Transverse colon (tissue), 4 donors: ENCODE data around the gene MXD4. TPM values are rescaled to one million over a fixed set of nuclear protein-coding genes. Genes with fewer than 3 reads are reported as not detected.

Source experiments
- DNase-seq: peaks from one replicate; pipeline ENCODE4 v3.0.0-alpha.2; 2019
- H3K27ac ChIP-seq, 4 donors: fragments of 200-600 bp; sonication (generic); 2 replicates each; pipeline ENCODE4 v1.5.1; 2016 to 2018; ENCODE audit warnings: inconsistent platforms in 4 of 4
- H3K27me3 ChIP-seq: fragments of 200-600 bp; sonication (generic); 2 replicates; pipeline ENCODE4 v1.5.1; 2017; ENCODE audit warnings: inconsistent platforms
- H3K36me3 ChIP-seq, 4 donors: fragments of 200-600 bp; sonication (generic); 2 replicates each; pipeline ENCODE4 v1.5.1; 2017 to 2019; ENCODE audit warnings: inconsistent platforms in 4 of 4
- H3K4me1 ChIP-seq, 4 donors: fragments of 200-600 bp; sonication (generic); 2 replicates each; pipeline ENCODE4 v1.5.1; 2017 to 2020; ENCODE audit warnings: inconsistent platforms in 4 of 4
- H3K4me3 ChIP-seq, 4 donors: fragments of 200-600 bp; sonication (generic); 1 replicate in 1 of 4; 2 replicates in 3 of 4; pipeline versions ENCODE4 v1.5.1 to v1.6.1; 2017 to 2019; ENCODE audit warnings: inconsistent platforms in 4 of 4
- H3K9me3 ChIP-seq, 2 donors: fragments of 200-600 bp; sonication (generic); 2 replicates each; pipeline ENCODE4 v1.5.1; 2017 to 2019; ENCODE audit warnings: inconsistent platforms in 2 of 2
- CTCF ChIP-seq, 5 experiments: fragments of 200-600 bp in 3 of 5; fragments of 450-650 bp in 2 of 5; sonication (generic) in 3 of 5; IDR thresholded peaks; 1 replicate in 2 of 5; 2 replicates in 3 of 5; pipeline ENCODE4 v1.5.1; 2016 to 2017; ENCODE audit warnings: antibody characterized with exemption in 5 of 5, inconsistent platforms in 3 of 5, mild to moderate bottlenecking in 2 of 5, moderate library complexity in 1 of 5
- EP300 ChIP-seq: sonication (generic); formaldehyde crosslinking; IDR thresholded peaks from one replicate; pipeline ENCODE4 v1.6.1; 2017; ENCODE audit warnings: antibody characterized with exemption, low read depth
- POLR2A ChIP-seq: fragments of 450-650 bp; IDR thresholded peaks from one replicate; pipeline ENCODE4 v1.6.1; 2016; ENCODE audit warnings: antibody characterized with exemption, mild to moderate bottlenecking, moderate library complexity
- POLR2AphosphoS5 ChIP-seq, 3 donors: sonication (generic); formaldehyde crosslinking; IDR thresholded peaks; one replicate each; pipeline ENCODE4 v1.6.1; 2016; ENCODE audit warnings: antibody characterized with exemption in 3 of 3
- WGBS, 2 donors: methylation state at CpG; one replicate each; pipeline ENCODE4 v1.1.5; 2018; ENCODE audit warnings: low coverage in 1 of 2; 5-methylcytosine and 5-hydroxymethylcytosine counted together
- in situ Hi-C, 4 donors: fragments of 200-750 bp; cut with MboI; loops; one replicate each; pipeline versions ENCODE4 v1.15.0 to v1.15.1; 2017; ENCODE audit warnings: low sequenced_read_pairs in 3 of 4, low pct_ligation_motif_present in 1 of 4, low pct_unique_long_range_greater_than_20kb in 1 of 4
- intact Hi-C: fragments of 100-400 bp; cut with DNase I; formaldehyde crosslinking; loops from one replicate; pipeline ENCODE4 v1.15.1; 2023; ENCODE audit warnings: low total_unique reads
- total RNA-seq, 4 donors: library from RNA; depleted of rRNA; stranded (reverse); fragments of >200 nt; gene quantifications; one replicate each; pipeline ENCODE4 v1.1.0, GENCODE V29; 2016

Gene MXD4
- total RNA-seq, 4 donors from 2014 or later = 48.1 to 101 (median 57.7) TPM

- WGBS, 2 donors = 85% methylated on average over 10 of the region's 10 CpGs; no CpG with 5 or more reads in 1 of the 2 donors
- intact Hi-C loops (no loop called here), in situ Hi-C loops (no loop called here)
- TF ChIP-seq EP300 (no peak), POLR2AphosphoS5 (IDR thresholded peaks at IDR 0.05) (no peak), POLR2A (no peak), CTCF (IDR thresholded peaks at IDR 0.05) (no peak)
- no peaks in the 10 kb centered on the region for H3K4me1 ChIP-seq
- H3K27me3 ChIP-seq = no peaks in the 10 kb centered on the region
- H3K9me3 ChIP-seq = no peaks in the 10 kb centered on the region
- DNase-seq = no peak
- no peak overlapping the region for H3K27ac ChIP-seq
- no peaks in the 10 kb centered on the region for H3K36me3 ChIP-seq
- H3K4me3 ChIP-seq = no peak overlapping the region
Observed at GRCh38 chr4:2288051-2288541, 26.2 kb upstream of the MXD4 start.

- Histone ChIP-seq H3K4me3 (no peak overlapping the region), H3K4me1 (no peaks in the 10 kb centered on the region), H3K36me3 (no peaks in the 10 kb centered on the region), H3K27me3 (no peaks in the 10 kb centered on the region), H3K27ac (no peak overlapping the region), H3K9me3 (no peaks in the 10 kb centered on the region)
- intact Hi-C loops = no loop called here
- 85% methylated on average over 9 of the region's 9 CpGs; no CpG with 5 or more reads in 1 of the 2 donors for WGBS, 2 donors
- in situ Hi-C loops = no loop called here
- TF ChIP-seq EP300 (no peak), POLR2AphosphoS5 (IDR thresholded peaks at IDR 0.05) (no peak), POLR2A (no peak), CTCF (IDR thresholded peaks at IDR 0.05) (no peak)
- DNase-seq = no peak
Observed at GRCh38 chr4:2287594-2287915, 25.6 kb upstream of the MXD4 start.

GRCh38 chr4:2286904-2287593 lies 25.1 kb upstream of the MXD4 start:
- DNase-seq = no peak
- 81 to 83% methylated on average over 2 to 19 of the region's 19 CpGs for WGBS, 2 donors

More at GRCh38 chr4:2286904-2287593, 25.1 kb upstream of the MXD4 start:
- Histone ChIP-seq H3K27me3 (no peaks in the 10 kb centered on the region), H3K36me3 (no peaks in the 10 kb centered on the region), H3K4me3 (no peak overlapping the region), H3K9me3 (no peaks in the 10 kb centered on the region), H3K4me1 (no peaks in the 10 kb centered on the region), H3K27ac (no peak overlapping the region)
- no peak for TF ChIP-seq EP300
- TF ChIP-seq POLR2AphosphoS5 (IDR thresholded peaks at IDR 0.05) = no peak
- TF ChIP-seq POLR2A = no peak
- no peak for TF ChIP-seq CTCF (IDR thresholded peaks at IDR 0.05)
- intact Hi-C loops = no loop called here
- in situ Hi-C loops = no loop called here
